A549 (cell line): ENCODE results near the gene MED26.

Experiments used
- FOSL2 ChIP-seq, 2 experiments: fragments of 450-650 bp in 1 of 2; fragments of >200 bp in 1 of 2; sonication (Bioruptor Twin) in 1 of 2; formaldehyde crosslinking; IDR thresholded peaks; 2 replicates each; pipeline versions ENCODE4 v1.5.0 to v1.6.1; 2016 to 2020; ENCODE audit warnings: mild to moderate bottlenecking in 1 of 2, moderate library complexity in 1 of 2
- JUN ChIP-seq, 2 experiments: fragments of >200 bp; sonication (Bioruptor Twin); formaldehyde crosslinking; IDR thresholded peaks; 2 replicates in 1 of 2; 3 replicates in 1 of 2; pipeline ENCODE4 v1.6.1; 2016 to 2017
- MAFK ChIP-seq: fragments of 450-650 bp; IDR thresholded peaks from 2 replicates; pipeline ENCODE4 v1.6.1; 2014; ENCODE audit not compliant: partially characterized antibody
- POLR2A ChIP-seq: IDR thresholded peaks from 2 replicates; pipeline ENCODE4 v1.6.1; 2012; ENCODE audit warnings: mild to moderate bottlenecking, low read length
- RARB ChIP-seq: fragments of 250-450 bp; sonication (Bioruptor Pico); IDR thresholded peaks from 2 replicates; pipeline ENCODE4 v1.8.0; 2021; ENCODE audit warnings: mild to moderate bottlenecking, moderate library complexity
- RCOR1 ChIP-seq: fragments of 150-350 bp; IDR thresholded peaks from 2 replicates; pipeline ENCODE4 v1.6.1; 2014; ENCODE audit warnings: antibody characterized with exemption, low read length, low read depth
- RNF2 ChIP-seq: fragments of 200-600 bp; sonication (generic); IDR thresholded peaks from 2 replicates; pipeline ENCODE4 v1.6.1; 2016; ENCODE audit warnings: low read depth, mild to moderate bottlenecking, antibody characterized with exemption, moderate library complexity, borderline replicate concordance
- SMC3 ChIP-seq: fragments of >200 bp; sonication (Bioruptor Twin); formaldehyde crosslinking; IDR thresholded peaks from 3 replicates; pipeline ENCODE4 v1.6.1; 2018; ENCODE audit warnings: inconsistent platforms
- SREBF2 ChIP-seq: fragments of 450-650 bp; IDR thresholded peaks from 2 replicates; pipeline ENCODE4 v1.6.1; 2014; ENCODE audit warnings: mild to moderate bottlenecking, moderate library complexity
- TF ChIP-seq, protein P1 (sequence below): fragments of >200 bp; sonication (Bioruptor Twin); formaldehyde crosslinking; IDR thresholded peaks from 3 replicates; pipeline ENCODE4 v1.5.1; 2016
- TF ChIP-seq, protein P2 (sequence below): fragments of 250-450 bp; sonication (Bioruptor Pico); IDR thresholded peaks from 2 replicates; pipeline ENCODE4 v1.5.0; 2021; ENCODE audit warnings: mild to moderate bottlenecking, moderate library complexity, borderline replicate concordance

GRCh38 chr19:16566702-16567101, 61.3 kb downstream of the MED26 start:
- no peak for TF ChIP-seq MAFK
- TF ChIP-seq POLR2A, result no peak
- TF ChIP-seq, protein P1, sequence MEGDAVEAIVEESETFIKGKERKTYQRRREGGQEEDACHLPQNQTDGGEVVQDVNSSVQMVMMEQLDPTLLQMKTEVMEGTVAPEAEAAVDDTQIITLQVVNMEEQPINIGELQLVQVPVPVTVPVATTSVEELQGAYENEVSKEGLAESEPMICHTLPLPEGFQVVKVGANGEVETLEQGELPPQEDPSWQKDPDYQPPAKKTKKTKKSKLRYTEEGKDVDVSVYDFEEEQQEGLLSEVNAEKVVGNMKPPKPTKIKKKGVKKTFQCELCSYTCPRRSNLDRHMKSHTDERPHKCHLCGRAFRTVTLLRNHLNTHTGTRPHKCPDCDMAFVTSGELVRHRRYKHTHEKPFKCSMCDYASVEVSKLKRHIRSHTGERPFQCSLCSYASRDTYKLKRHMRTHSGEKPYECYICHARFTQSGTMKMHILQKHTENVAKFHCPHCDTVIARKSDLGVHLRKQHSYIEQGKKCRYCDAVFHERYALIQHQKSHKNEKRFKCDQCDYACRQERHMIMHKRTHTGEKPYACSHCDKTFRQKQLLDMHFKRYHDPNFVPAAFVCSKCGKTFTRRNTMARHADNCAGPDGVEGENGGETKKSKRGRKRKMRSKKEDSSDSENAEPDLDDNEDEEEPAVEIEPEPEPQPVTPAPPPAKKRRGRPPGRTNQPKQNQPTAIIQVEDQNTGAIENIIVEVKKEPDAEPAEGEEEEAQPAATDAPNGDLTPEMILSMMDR, result no peak
- no peak for TF ChIP-seq SREBF2
- no peak for TF ChIP-seq FOSL2 (IDR thresholded peaks at IDR 0.05)
- no peak for TF ChIP-seq FOSL2 (CRISPR knock-in tag; IDR thresholded peaks at IDR 0.05)
- TF ChIP-seq RCOR1, result no peak
- TF ChIP-seq RNF2, result no peak
- TF ChIP-seq, protein P2, sequence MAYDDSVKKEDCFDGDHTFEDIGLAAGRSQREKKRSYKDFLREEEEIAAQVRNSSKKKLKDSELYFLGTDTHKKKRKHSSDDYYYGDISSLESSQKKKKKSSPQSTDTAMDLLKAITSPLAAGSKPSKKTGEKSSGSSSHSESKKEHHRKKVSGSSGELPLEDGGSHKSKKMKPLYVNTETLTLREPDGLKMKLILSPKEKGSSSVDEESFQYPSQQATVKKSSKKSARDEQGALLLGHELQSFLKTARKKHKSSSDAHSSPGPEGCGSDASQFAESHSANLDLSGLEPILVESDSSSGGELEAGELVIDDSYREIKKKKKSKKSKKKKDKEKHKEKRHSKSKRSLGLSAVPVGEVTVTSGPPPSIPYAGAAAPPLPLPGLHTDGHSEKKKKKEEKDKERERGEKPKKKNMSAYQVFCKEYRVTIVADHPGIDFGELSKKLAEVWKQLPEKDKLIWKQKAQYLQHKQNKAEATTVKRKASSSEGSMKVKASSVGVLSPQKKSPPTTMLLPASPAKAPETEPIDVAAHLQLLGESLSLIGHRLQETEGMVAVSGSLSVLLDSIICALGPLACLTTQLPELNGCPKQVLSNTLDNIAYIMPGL (CRISPR knock-in tag), result no peak
- no peak for TF ChIP-seq RARB (CRISPR knock-in tag)
- no peak for TF ChIP-seq JUN (IDR thresholded peaks at IDR 0.05)
- TF ChIP-seq SMC3, result no peak
